GM12874 (cell line): Measurements from ENCODE around the gene XYLT2.

Source experiments
- CTCF ChIP-seq: IDR thresholded peaks from 2 replicates; pipeline ENCODE4 v1.5.1; 2011; ENCODE audit warnings: low read depth, mild to moderate bottlenecking, control low read depth, low read length, moderate library complexity; ENCODE audit not compliant: insufficient read depth

The XYLT2 gene

DNA sequence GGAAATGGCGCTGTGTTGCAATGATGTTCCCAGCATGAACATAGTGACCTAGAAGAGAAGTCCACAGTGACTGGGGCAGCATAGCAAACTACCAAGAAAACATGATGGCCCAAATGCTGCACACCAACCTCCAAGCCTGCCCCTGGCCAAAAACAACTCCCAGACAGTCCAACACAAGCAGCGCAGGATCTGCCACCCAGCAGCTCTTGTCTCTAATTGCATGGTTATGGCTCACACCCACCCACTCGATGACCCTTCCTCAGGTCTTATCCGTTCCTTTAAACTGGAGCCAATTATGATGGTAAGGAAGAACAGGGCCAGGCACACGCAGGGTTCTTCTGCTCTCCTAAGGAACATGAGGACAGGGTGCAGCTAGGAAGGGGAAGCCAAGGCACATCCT is 24.1 kb downstream of the XYLT2 start:
- TF ChIP-seq CTCF = no peak

DNA sequence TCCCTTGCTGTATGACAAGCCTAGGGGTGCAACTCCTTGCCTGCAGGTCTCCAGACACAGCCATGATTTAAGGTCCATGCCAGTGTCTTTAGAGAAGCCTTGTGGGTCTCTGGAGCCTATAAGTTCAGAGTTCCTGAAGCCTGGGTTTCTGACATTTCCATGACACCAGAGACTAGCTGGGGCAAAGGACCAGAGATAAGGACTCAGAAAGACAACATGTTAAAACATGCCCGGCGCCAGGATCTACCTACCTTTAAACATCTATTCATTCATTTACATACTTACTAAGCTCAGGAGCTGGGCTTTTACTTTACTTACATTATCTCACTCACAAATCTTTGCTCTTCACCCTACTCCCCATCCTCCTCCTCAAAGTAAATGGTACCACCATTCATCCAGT is 25.6 kb downstream of the XYLT2 start:
- TF ChIP-seq CTCF = no peak

DNA sequence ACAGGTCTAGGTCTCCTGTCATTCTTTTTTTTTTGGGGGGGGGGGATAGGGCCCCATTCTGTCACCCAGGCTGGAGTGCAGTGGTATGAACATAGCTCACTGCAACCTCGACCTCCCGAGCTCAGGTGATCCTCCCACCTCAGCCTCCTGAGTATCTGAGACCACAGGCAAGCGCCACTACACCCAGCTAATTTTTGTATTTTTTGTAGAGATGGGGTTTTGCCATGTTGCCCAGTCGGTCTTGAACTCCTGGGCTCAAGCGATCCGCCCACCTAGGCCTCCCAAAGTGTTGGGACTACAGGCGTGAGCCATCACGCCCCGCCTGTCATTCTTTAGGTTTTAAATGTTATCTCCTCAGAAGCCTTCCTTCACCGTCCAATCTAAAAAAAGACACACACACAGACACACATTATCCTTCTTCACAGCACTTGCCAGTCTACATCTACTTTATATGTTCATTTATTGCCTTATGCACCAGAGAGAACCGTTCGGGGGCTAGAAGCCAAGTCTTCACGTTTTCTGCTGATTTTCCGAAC is 26.4 kb downstream of the XYLT2 start:
- no peak for TF ChIP-seq CTCF

DNA sequence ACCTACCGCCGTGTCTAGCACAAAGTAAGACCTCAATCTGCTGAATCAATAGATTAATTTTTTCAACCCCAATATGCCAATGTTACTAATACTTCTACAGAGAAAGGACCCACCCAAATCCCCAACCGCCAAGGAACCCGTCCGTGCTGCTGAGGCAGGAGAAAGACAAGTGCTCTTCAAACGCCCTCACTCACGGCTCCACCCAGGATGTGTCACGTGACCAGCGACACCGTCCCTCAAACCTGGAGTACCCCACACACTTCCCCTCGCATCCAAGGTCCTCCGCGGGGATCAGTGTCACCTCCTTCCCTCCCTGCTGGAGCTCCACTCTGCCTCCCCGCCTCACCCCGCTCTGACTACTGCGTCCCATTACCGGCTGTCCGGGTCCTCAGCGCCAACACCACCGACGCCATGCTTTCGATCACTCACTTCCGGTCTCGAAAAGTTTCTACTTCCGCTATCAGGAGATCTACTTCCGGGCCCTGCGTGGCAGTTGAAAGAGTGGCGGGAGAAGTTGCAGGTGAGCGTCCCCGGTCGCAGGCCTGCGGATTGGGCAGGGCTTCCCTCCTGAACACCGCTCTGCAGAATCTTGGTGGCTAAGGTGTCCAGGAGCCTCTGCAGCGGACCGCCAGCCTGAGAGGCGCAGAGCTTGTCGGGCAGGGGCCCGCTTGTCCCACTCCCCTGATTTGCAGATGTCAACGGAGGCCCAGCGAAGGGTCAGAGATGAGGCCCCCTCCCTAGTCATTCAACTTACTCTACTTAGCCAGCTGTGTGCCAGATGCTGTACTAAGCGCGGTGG is 27.0 kb downstream of the XYLT2 start, which contains the start of the genes EME1 and MRPL27:
TSS of gene EME1 (plus strand) at position 472 of the 799 bp plus-strand sequence. CDS start 1,980 bp downstream, outside the sequence.
TSS of gene MRPL27 (minus strand) at position 427 of the 799 bp plus-strand sequence. CDS start at position 413, 14 bp downstream.
- no peak for TF ChIP-seq CTCF

DNA sequence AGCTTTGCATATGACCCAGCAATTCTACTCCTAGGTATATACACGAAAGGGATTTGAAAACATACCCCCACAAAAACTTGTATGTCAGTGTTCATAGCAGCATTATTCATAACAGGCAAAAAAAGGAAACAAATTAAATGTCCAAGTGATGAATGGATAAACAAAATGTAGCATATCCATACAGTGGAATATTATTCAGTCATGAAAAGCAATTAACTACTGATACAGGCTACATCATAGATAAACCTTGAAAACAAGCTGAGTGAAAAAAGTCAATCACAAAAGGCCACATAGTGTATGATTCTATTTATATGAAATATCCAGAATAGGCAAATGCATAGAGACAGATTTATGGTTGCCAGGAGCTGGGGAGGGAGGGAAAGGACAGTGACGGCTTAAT is 27.8 kb downstream of the XYLT2 start:
- TF ChIP-seq CTCF = no peak

DNA sequence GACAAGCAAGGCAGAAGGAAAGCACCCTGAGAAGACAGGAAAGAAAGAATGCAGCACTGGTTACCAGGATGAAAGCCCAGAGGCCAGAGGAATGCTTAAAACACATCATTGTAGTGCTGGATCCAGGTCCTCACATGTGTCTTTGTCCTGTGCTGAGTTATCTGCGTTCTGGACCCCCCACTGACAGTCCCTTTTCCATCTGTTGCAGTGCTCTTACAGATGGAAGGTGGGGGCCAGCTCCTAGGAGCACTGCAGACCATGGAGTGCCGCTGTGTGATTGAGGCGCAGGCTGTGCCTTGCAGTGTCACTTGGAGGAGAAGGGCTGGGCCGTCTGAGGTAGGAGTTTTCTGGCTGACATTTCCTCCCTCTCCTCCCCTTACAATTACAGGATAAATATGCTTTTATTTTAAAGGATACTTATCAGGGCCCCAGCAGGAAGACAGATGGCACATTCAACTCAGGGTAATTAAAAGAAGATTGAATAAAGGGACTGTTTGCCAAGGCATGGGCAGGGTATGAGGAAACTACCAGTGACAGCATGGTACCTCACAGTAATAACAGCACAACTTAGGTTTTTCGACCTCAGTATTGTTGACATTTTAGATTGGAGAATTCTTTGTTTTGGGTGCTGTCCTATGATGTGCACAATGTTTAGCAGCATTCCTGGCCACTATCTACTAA is 30.1 kb downstream of the XYLT2 start:
- TF ChIP-seq CTCF = no peak

- no peak for TF ChIP-seq CTCF
These were observed 33.6 kb downstream of the XYLT2 start for GRCh38 chr17:50379351-50380132.
